OCI-LY7 (cell line): ENCODE results near the gene NAT16.

ENCODE experiments used
- CTCF ChIP-seq: fragments of 200-600 bp; sonication (generic); conservative IDR thresholded peaks from 2 replicates; pipeline ENCODE4 v1.5.1; 2014; ENCODE audit warnings: mild to moderate bottlenecking, antibody characterized with exemption, low read length, moderate library complexity, mixed read lengths
- EZH2phosphoT487 ChIP-seq: fragments of 200-600 bp; sonication (generic); IDR thresholded peaks from 2 replicates; pipeline ENCODE4 v1.6.1; 2018; ENCODE audit warnings: low read depth, borderline replicate concordance, mild to moderate bottlenecking, mixed run types, antibody characterized with exemption, low read length, moderate library complexity, mixed read lengths

- TF ChIP-seq CTCF (no peak), EZH2phosphoT487 (no peak)
Measured at GRCh38 chr7:101220295-101220694, 40.2 kb upstream of the NAT16 start.
